Prostate gland (tissue), 2 donors: ENCODE results near the gene SEL1L3.
"Not testable (repeated sequence)": the region's sequence is repeated elsewhere in the genome, so short reads cannot be mapped to it uniquely, and the experiment has no call there.

Source experiments
- CTCF ChIP-seq, 4 experiments: fragments of 200-600 bp in 2 of 4; fragments of 450-650 bp in 2 of 4; sonication (generic) in 2 of 4; IDR thresholded peaks; 1 replicate in 3 of 4; 2 replicates in 1 of 4; pipeline ENCODE4 v1.5.1; 2016 to 2019; ENCODE audit warnings: antibody characterized with exemption in 4 of 4, mild to moderate bottlenecking in 2 of 4, moderate library complexity in 2 of 4
- POLR2A ChIP-seq: fragments of 450-650 bp; IDR thresholded peaks from one replicate; pipeline ENCODE4 v1.6.1; 2016; ENCODE audit warnings: antibody characterized with exemption, mild to moderate bottlenecking

- not testable (repeated sequence) for TF ChIP-seq CTCF (IDR thresholded peaks at IDR 0.05); POLR2A
These were observed 43.3 kb upstream of the SEL1L3 start for GRCh38 chr4:25906113-25906512.
